ENCODE data around the gene RNF215.

The RNF215 gene

GRCh38 chr22:30386960-30387827 lies at the start of gene RNF215:
Gene RNF215 (minus strand): TSS chr22:30387411. CDS start chr22:30387313, 98 bp downstream.
- DNase-seq (ENCODE audit: low spot score): peak; percentile 87

DNA sequence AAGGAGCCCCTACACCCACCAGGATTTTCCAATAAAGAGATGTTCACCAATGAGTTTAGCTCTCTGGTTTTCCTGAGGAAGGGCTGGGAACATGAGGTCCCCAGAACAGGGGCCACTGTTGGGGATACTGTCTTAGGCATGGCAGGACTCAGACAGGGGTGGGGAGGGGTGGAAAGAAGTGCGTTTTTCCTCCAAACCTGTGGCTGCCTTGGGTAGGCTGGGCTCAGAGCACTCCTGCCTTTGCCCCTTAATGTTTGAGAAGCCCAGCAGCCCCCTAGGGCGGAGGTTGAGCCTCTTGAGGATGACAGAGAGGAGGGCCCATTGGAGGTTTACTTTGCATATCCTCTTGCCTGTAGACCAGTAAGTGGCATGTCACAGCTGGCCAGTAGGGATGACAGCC lies 49.0 kb upstream of the RNF215 start:
- no peak for DNase-seq (ENCODE audit: low spot score)

DNA sequence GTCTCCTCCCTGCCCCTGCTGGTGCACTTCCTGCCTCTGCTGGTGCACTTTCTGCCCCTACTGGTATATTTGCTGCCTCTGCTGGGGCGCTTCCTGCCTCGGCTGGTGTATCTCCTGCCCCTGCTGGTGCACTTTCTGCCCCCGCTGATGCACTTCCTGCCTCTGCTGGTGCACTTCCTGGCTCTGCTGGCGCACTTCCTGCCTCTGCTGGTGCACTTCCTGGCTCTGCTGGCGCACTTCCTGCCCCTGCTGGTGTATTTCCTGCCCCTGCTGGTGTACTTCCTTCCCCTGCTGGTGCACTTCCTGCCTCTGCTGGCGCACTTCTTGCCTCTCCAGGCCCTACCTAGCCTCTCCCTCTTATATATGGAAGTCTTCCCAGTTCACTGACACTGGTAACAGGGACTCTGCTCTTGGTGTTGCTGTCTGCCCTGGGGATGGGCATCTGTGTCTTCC lies 48.5 kb upstream of the RNF215 start:
- DNase-seq (ENCODE audit: low spot score): no peak

DNA sequence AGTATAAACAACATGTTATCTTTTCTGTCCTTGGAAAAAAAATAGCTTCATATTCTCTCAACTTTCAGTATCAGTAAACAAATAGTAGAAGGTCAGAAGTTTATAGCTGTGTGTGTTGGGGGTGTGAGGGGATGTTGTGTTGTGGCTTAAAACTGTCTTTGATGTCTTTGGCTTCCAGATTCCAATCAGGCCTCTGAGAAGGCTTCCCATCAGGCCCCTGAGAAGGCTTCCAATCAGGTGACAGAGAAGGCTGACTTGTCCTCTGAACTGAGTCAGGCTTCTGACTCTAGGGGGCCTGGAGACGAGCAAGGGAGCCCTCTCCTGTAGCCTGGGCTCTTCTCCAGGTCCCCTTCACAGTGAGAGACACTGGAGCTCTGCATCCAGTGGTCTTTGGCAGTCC lies 47.6 kb upstream of the RNF215 start:
- no peak for DNase-seq (ENCODE audit: low spot score)

- no peak for DNase-seq (ENCODE audit: low spot score)
These were observed 46.6 kb upstream of the RNF215 start for GRCh38 chr22:30433773-30434172.

DNA sequence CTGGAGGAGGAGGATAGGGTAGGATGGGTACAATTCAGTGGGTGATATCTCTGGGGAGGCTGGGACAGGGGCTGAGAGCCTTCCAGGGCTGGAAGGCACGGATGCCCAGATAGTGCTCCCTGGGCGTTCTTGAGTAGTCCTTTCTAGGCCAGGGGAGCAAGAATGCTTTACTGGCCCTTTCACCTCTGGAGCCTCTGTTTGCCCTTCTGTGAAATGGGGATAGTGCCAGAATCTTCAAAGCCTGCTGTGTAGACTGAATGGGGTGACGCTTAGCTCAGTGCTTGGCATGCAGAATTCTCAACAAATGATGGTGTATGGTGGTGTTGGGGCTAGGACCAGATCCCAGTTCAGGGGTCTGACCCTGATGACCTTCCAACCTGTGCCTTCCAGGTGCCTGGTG lies 46.0 kb upstream of the RNF215 start:
- no peak for DNase-seq (ENCODE audit: low spot score)

DNA sequence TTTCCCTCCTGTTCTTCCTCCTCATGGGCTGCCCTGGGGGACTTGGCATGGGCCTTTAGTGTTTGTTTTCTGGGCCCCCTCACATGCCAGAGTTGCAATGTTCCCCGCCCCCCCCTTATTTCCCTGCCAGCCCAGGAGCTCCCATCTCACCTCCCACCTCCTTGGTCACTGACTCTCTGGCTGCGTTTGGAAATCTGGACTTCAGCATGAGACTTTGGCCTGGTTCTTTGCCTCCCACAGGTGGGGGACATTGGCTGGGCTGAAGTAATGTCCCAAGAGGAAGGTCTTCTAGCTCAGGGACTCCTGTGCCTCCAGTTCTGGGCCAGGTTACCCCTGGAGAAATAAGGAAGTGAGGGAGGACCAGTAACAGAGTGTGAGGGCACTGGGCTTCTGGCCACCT lies 45.3 kb upstream of the RNF215 start:
- DNase-seq (ENCODE audit: low spot score): no peak

DNA sequence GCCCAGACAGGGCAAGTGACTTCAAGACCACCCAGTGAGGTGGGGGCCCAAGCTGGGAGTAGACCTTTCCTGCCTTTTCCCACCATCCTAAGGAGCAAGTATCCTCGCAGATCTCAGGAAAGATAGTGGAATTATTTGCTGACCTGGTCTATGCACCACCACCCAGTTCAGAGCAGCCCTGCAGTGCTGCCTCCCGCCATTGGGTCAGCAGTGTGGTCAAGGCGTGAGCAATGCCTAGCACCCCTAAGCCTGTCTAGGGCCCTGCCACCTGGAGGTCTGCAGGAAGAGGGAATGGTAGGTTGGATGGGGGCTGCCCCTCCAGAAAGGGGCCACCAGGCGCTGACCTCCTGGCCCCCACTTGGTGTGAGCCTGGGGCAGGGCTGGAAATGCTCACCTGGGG lies 44.9 kb upstream of the RNF215 start:
- DNase-seq (ENCODE audit: low spot score): no peak

DNA sequence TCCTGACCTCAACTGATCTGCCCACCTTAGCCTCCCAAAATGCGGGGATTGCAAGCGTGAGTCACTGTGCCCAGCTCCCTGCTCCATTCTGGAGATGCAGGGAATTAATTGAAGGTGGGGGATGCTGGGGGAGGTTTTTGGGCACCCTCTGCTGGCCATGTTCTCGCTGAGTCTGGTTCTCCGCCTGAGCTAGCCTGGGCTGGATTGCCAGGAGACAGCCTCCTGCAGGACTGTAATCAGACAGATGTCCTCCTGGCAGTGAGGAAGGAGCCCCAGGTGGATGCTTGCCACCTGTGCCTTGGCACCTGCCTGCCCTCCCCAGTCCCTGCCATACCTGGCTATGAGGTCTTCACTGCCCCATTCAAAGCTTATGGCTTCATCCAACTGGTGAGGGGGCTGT lies 43.7 kb upstream of the RNF215 start:
- DNase-seq (ENCODE audit: low spot score): no peak

DNA sequence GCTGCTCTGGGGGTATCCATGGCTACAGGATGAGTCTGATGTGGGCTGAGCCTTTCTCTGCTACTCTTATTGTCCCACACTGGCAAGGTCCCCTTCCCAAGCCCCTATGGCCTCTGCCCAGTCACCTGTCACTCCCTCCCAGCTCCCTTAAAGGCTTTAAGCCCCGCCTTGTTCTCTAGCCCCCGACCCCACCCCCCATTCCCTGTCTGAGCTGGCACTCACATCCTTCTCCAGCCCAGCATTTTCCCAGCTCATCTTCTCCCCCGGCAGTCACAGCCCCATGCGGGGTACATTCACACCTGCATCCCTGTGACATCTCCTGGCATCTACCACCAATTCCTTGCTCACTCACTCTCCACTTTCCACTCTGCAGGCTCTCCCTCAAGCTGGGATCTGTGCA lies 42.7 kb upstream of the RNF215 start:
- no peak for DNase-seq (ENCODE audit: low spot score)

DNA sequence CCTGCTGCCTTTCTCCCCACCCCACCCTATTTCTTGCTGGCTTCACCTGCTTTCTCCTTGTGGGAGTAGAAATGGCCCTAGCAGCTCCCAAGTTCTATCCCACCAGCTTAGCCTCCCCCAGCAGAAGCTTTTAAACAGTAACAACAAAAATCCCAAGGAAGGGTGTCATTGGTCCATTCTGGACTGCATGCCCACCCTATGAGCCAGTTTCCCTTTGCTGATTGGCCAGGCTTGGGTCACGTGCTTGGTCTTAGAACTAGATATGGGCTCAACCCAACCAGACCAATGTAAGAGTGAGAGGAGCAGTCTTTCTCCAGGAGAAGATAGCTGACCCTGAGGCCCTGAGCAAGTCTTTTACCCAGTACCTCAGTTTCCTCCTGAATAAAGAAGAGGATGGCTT lies 40.7 kb upstream of the RNF215 start:
- DNase-seq (ENCODE audit: low spot score): no peak

DNA sequence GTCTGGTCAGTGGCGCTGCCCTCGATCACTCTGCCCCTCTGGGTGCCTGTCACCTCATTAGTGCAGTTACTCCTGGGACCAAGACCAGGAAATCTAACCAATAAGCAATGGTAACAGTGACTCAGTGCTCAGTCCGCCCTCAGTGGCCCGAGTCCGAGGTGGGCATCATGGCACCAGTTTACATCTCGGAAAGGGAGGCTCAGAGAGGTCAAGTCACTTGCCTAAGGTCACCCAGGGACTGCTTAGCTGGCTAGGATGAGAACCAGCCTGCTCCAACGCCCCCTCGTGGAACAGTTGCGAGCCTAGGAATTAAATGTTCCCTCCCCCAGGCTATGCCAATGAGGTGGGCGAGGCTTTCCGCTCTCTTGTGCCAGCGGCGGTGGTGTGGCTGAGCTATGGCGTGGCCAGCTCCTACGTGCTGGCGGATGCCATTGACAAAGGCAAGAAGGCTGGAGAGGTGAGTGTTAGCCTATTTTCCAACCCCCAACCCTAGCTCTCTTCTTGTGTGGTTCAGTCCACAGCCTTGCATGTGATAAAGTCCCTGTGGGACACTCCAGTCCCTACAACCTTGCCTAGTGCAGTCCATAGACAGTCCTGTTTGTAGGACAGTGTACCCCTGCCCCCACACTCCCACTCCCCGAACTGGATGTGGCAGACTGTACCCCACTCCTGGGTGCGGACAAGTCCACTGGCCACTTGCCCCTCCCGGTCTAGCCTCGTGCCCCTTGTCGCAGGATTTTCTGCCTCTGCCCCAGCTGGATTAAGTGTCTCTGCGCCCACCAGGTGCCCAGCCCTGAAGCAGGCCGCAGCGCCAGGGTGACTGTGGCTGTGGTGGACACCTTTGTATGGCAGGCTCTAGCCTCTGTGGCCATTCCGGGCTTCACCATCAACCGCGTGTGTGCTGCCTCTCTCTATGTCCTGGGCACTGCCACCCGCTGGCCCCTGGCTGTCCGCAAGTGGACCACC lies 39.5 kb upstream of the RNF215 start:
- DNase-seq (ENCODE audit: low spot score): peak; percentile 82

DNA sequence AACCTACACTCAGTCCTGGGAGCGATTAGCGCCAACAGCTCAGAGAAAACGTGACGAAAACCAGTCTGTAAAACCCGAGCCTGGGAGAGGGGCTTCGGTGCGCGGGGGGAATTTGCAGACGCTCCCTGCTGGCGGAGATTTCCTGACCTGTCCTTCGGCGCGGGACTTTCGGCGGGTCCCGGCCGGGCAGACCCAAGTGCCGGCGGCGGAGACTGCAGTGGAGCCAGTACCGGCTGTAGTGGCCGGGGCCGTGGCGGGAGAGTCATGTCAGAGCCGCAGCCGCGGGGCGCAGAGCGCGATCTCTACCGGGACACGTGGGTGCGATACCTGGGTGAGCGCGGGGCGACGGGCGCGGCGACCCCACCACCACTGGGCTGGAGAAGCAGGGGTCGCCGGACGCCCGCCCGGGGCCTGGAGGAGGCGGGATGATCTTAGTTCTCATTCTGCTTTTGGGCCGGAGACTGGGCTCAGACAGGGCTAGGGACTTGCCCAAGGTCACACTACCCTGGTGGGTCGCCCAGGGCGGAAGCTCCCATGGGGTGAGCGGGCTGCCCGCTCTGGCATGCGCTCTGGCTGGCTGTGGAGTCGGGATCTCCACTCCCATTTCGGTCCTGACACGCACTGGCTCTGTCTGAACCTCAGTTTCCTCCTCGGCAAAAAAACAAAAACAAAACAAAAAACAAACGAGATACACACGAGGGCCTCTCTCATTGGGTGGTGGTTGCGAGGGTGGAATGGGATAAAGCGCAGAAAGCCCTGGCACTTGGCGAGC lies 38.6 kb upstream of the RNF215 start, which contains the start of gene MTFP1:
TSS of gene MTFP1 (plus strand) at position 153 of the 772 bp plus-strand sequence. CDS start at position 265, 112 bp downstream.
- DNase-seq (ENCODE audit: low spot score): peak; percentile 54

DNA sequence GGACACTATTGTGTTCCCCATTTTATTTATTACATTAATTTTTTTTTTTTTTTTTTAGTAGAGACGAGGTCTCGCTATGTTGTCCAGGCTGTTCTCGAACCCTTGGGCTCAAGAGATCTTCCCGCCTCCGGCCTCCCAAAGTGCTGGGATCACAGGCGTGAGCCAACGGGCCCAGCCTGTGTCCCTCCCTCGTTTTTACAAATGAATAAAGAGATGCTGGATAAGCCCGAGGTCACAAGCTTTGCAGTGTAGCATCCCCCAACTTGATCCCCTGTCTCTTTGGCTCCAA lies 38.1 kb upstream of the RNF215 start:
- no peak for DNase-seq (ENCODE audit: low spot score)

- DNase-seq (ENCODE audit: low spot score): no peak
These were observed 37.5 kb upstream of the RNF215 start for GRCh38 chr22:30424534-30425326.

DNA sequence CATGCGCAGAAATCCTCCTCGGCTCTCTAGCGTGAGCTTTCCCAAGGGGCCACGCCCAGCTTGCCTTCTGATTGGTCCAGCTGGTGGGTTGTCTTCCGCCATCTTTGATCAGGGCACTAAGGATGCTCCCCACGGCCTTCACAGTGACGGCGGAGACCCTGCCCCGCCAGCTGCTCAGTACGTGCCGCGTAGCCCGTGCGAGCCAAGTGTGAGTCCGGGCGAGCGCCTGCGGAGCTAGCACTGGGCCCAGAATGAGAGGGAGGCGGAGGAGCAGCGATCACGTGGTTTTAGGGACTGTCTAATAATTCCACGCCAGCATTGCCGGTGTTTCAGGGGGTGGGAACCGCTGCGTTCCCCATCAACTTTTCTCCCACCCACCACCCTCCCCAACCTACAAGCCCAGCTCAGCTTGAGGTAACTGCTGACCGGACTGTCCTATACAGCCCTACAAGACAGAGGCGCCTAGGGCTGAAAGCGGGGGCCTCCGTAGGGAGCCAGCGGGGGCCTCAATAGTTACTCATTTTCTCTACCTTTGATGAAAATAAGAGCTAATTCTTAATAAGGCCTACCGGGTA lies 36.8 kb upstream of the RNF215 start:
- DNase-seq (ENCODE audit: low spot score): peak; percentile 91

DNA sequence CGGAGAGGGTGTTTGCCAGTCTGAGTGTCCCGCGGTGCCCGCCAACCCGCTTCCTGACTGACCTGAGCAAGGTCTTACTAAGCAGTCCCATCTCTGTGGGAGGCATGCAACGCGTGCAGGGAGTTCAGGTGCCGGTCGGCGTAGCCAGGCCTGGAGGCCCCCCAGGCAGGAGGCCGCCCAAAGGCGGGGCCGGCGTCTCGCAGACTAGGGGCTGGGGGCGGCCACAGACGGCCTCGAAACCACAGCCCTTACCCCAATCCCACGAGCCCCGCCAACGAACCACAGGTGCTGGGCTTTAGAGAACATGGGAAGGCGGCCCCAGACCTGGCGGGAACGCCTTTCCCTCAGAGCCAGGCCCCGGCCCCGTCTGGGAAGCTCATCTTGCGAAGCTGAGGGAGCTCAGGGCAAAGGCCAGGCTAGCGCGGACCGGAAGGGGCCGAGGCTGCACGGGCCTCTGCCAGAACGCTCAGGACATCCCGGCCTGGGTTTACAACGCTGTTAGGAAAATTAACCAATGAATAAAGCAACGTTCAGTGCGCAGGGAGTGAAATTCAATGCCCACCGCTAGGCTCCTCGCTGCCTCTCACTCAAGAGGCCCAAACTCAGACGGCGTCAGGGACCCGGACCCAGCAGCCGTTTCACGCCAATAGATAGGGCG lies 36.2 kb upstream of the RNF215 start:
- no peak for DNase-seq (ENCODE audit: low spot score)

- DNase-seq (ENCODE audit: low spot score): no peak
These were observed 35.5 kb upstream of the RNF215 start for GRCh38 chr22:30422481-30423300.

- no peak for DNase-seq (ENCODE audit: low spot score)
These were observed 34.7 kb upstream of the RNF215 start for GRCh38 chr22:30421695-30422480.

Measured in HuH-7.5 (cell line).